SK-N-SH treated with all-trans-retinoic acid at 6 μM for 48 hours (cell line): ENCODE data around the gene ZNF276.

ENCODE experiments used
- ATAC-seq: fragments of 200-7000 bp; cut with Tn5 transposase; 3 replicates; pipeline ENCODE4 v1.9.1; 2020; ENCODE audit warnings: mild to moderate bottlenecking, moderate library complexity
- ARNTL ChIP-seq: fragments of 450-650 bp; formaldehyde crosslinking; IDR thresholded peaks from 2 replicates; pipeline ENCODE4 v1.5.0; 2020; ENCODE audit warnings: low read depth, mild to moderate bottlenecking, moderate library complexity, borderline replicate concordance
- BACH2 ChIP-seq: fragments of 250-450 bp; sonication (Bioruptor Pico); IDR thresholded peaks from 2 replicates; pipeline ENCODE4 v1.9.0; 2021; ENCODE audit warnings: mild to moderate bottlenecking, borderline replicate concordance
- CREB5 ChIP-seq: fragments of 250-450 bp; sonication (Bioruptor Pico); IDR thresholded peaks from 2 replicates; pipeline ENCODE4 v1.5.1; 2020; ENCODE audit warnings: low read depth, mild to moderate bottlenecking, moderate library complexity
- CSDC2 ChIP-seq: fragments of 250-450 bp; sonication (Bioruptor Pico); IDR thresholded peaks from 2 replicates; pipeline ENCODE4 v1.5.0; 2020; ENCODE audit warnings: mild to moderate bottlenecking, moderate library complexity
- CSRNP3 ChIP-seq: fragments of 250-450 bp; sonication (Bioruptor Pico); IDR thresholded peaks from 2 replicates; pipeline ENCODE4 v1.5.1; 2021; ENCODE audit warnings: mild to moderate bottlenecking, moderate library complexity
- GLIS3 ChIP-seq: fragments of 250-450 bp; sonication (Bioruptor Pico); IDR thresholded peaks from 2 replicates; pipeline ENCODE4 v1.5.0; 2020; ENCODE audit warnings: mild to moderate bottlenecking, moderate library complexity
- ISL1 ChIP-seq: fragments of 250-450 bp; sonication (Bioruptor Pico); IDR thresholded peaks from 2 replicates; pipeline ENCODE4 v2.1.2; 2022; ENCODE audit warnings: mild to moderate bottlenecking, moderate library complexity
- OSR1 ChIP-seq: fragments of 250-450 bp; sonication (Bioruptor Pico); IDR thresholded peaks from 2 replicates; pipeline ENCODE4 v1.8.0; 2022; ENCODE audit warnings: moderate library complexity, mild to moderate bottlenecking, inconsistent platforms
- POU6F1 ChIP-seq: fragments of 250-450 bp; sonication (Bioruptor Pico); IDR thresholded peaks from 2 replicates; pipeline ENCODE4 v1.8.0; 2021; ENCODE audit warnings: low read depth, mild to moderate bottlenecking, moderate library complexity, borderline replicate concordance
- PPARA ChIP-seq: fragments of 250-450 bp; sonication (Bioruptor Pico); IDR thresholded peaks from 2 replicates; pipeline ENCODE4 v1.5.0; 2020; ENCODE audit warnings: mild to moderate bottlenecking, borderline replicate concordance
- RARB ChIP-seq: fragments of 250-450 bp; sonication (Bioruptor Pico); IDR thresholded peaks from 2 replicates; pipeline ENCODE4 v1.8.0; 2021; ENCODE audit warnings: mild to moderate bottlenecking, moderate library complexity
- SNAI2 ChIP-seq: fragments of 250-450 bp; sonication (Bioruptor Pico); IDR thresholded peaks from 2 replicates; pipeline ENCODE4 v1.5.0; 2020; ENCODE audit warnings: mild to moderate bottlenecking, moderate library complexity
- TCF4 ChIP-seq: fragments of 250-450 bp; sonication (Bioruptor Pico); IDR thresholded peaks from 2 replicates; pipeline ENCODE4 v1.8.0; 2021; ENCODE audit warnings: mild to moderate bottlenecking, moderate library complexity, borderline replicate concordance
- TOX ChIP-seq: fragments of 250-450 bp; sonication (Bioruptor Pico); IDR thresholded peaks from 2 replicates; pipeline ENCODE4 v1.8.0; 2021; ENCODE audit warnings: mild to moderate bottlenecking, moderate library complexity, borderline replicate concordance
- TSHZ2 ChIP-seq: fragments of 250-450 bp; sonication (Bioruptor Pico); IDR thresholded peaks from 2 replicates; pipeline ENCODE4 v1.5.0; 2020; ENCODE audit warnings: mild to moderate bottlenecking, moderate library complexity
- ZC3H10 ChIP-seq: fragments of 250-450 bp; sonication (Bioruptor Pico); IDR thresholded peaks from 2 replicates; pipeline ENCODE4 v1.5.1; 2021; ENCODE audit warnings: mild to moderate bottlenecking, moderate library complexity
- ZFP3 ChIP-seq: fragments of 250-450 bp; sonication (Bioruptor Pico); IDR thresholded peaks from 2 replicates; pipeline ENCODE4 v1.5.0; 2020; ENCODE audit warnings: mild to moderate bottlenecking, moderate library complexity
- ZNF565 ChIP-seq: fragments of 450-650 bp; formaldehyde crosslinking; conservative IDR thresholded peaks from 2 replicates; pipeline ENCODE4 v1.5.0; 2020; ENCODE audit warnings: low read depth, mild to moderate bottlenecking, moderate library complexity
- ZNF70 ChIP-seq: fragments of 450-650 bp; formaldehyde crosslinking; IDR thresholded peaks from 2 replicates; pipeline ENCODE4 v1.5.0; 2020; ENCODE audit warnings: mild to moderate bottlenecking, moderate library complexity
- ZNF8 ChIP-seq: fragments of 450-650 bp; formaldehyde crosslinking; IDR thresholded peaks from 2 replicates; pipeline ENCODE4 v1.5.0; 2020; ENCODE audit warnings: mild to moderate bottlenecking, moderate library complexity

The ZNF276 gene

GRCh38 chr16:89686520-89687091 lies 34.7 kb upstream of the ZNF276 start, which contains the start of gene CDK10:
CDK10 (plus strand) TSS chr16:89686689; CDS start chr16:89686711, 22 bp downstream.
- peak; percentile 89 for ATAC-seq
- TF ChIP-seq RARB (CRISPR knock-in tag) (no peak), ISL1 (no peak), SNAI2 (CRISPR knock-in tag) (no peak), CSDC2 (CRISPR knock-in tag) (no peak), TOX (CRISPR knock-in tag) (no peak), CREB5 (CRISPR knock-in tag) (no peak), TSHZ2 (CRISPR knock-in tag) (no peak), ZC3H10 (CRISPR knock-in tag) (no peak), ARNTL (CRISPR knock-in tag) (no peak), ZNF8 (CRISPR knock-in tag) (no peak), TCF4 (no peak), POU6F1 (no peak), BACH2 (CRISPR knock-in tag) (no peak), ZFP3 (CRISPR knock-in tag) (no peak), PPARA (CRISPR knock-in tag) (no peak), GLIS3 (no peak)

- TF ChIP-seq TCF4 (no peak), OSR1 (CRISPR knock-in tag) (no peak), ZNF565 (CRISPR knock-in tag) (no peak), ZFP3 (CRISPR knock-in tag) (no peak), ZNF70 (no peak), ISL1 (no peak), CSRNP3 (no peak), TSHZ2 (CRISPR knock-in tag) (no peak), PPARA (CRISPR knock-in tag) (no peak)
- ATAC-seq, result peak; percentile 65
These were observed 34.0 kb upstream of the ZNF276 start for GRCh38 chr16:89687092-89687940.
